WI38 (cell line): ENCODE data around the gene XCR1.

Experiments used
- H3K4me3 ChIP-seq: 2 replicates; pipeline ENCODE4 v1.5.1; 2011; ENCODE audit warnings: low read depth, mild to moderate bottlenecking, control low read depth, low read length
- TF ChIP-seq, protein P1 (sequence below): IDR thresholded peaks from 2 replicates; pipeline ENCODE4 v1.5.1; 2012; ENCODE audit warnings: low read depth, mild to moderate bottlenecking, control low read depth, low read length

Gene XCR1

DNA sequence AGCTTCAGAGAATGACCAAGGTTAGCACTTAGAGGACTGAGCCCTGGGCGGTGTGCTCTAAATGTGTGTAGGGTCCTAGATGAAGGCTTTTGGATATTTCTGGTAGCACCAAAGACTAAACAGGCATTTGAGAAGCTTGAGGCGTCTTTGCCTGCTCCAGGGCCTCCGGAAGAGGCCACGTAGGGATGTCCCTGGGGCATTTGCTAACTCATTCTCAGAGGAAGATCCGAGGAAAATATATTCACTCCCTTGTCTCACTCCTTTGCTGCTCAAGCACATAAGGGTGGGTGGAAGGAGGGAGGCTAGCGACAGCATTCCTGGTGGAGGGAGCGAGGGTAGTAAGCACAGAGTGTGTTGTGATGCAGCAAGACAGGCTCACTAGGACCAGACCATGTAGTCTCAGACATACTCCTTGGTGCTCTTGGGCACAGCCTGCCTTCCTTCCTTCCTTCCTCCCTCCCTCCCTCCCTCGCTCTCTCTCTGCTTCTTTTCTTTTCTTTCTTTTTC is 38.5 kb upstream of the XCR1 start:
- TF ChIP-seq, protein P1, sequence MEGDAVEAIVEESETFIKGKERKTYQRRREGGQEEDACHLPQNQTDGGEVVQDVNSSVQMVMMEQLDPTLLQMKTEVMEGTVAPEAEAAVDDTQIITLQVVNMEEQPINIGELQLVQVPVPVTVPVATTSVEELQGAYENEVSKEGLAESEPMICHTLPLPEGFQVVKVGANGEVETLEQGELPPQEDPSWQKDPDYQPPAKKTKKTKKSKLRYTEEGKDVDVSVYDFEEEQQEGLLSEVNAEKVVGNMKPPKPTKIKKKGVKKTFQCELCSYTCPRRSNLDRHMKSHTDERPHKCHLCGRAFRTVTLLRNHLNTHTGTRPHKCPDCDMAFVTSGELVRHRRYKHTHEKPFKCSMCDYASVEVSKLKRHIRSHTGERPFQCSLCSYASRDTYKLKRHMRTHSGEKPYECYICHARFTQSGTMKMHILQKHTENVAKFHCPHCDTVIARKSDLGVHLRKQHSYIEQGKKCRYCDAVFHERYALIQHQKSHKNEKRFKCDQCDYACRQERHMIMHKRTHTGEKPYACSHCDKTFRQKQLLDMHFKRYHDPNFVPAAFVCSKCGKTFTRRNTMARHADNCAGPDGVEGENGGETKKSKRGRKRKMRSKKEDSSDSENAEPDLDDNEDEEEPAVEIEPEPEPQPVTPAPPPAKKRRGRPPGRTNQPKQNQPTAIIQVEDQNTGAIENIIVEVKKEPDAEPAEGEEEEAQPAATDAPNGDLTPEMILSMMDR = no peak
- no peak overlapping the region for H3K4me3 ChIP-seq

GRCh38 chr3:46065294-46065705 is 38.0 kb upstream of the XCR1 start:
- TF ChIP-seq, protein P1 = no peak
- H3K4me3 ChIP-seq = no peak overlapping the region

GRCh38 chr3:46062679-46063078 is 35.4 kb upstream of the XCR1 start:
- TF ChIP-seq, protein P1 = no peak

GRCh38 chr3:46061887-46062286 is 34.6 kb upstream of the XCR1 start:
- no peak overlapping the region for H3K4me3 ChIP-seq
- TF ChIP-seq, protein P1 = no peak

More at GRCh38 chr3:46062679-46063078, 35.4 kb upstream of the XCR1 start:
- H3K4me3 ChIP-seq = no peak overlapping the region

- TF ChIP-seq, protein P1 = no peak
- H3K4me3 ChIP-seq = no peak overlapping the region
Observed at GRCh38 chr3:46061108-46061720, 33.9 kb upstream of the XCR1 start.

GRCh38 chr3:46060551-46060950 is 33.3 kb upstream of the XCR1 start:
- no peak overlapping the region for H3K4me3 ChIP-seq
- TF ChIP-seq, protein P1 = no peak

DNA sequence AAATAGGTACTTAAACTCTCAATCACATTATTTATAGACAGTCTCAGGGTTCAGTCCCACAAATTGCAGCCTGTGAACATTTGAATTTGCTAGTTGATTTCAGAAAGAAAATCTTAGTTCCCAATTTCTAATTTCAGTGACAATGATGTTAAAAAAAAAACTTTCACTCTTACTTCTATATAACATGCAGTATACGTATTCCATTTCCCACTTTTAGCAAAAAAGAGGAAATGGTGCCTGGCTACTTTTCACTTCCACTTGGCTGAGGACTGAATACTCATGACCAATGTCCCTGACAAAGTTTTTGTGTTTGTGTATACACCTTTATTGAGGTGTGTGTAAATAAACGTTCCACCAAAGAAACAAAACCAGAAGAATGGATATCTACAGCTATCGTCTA is 32.1 kb upstream of the XCR1 start:
- no peak overlapping the region for H3K4me3 ChIP-seq
- TF ChIP-seq, protein P1 = no peak
